ENCODE data around the gene ZNF616.

The ZNF616 gene

DNA sequence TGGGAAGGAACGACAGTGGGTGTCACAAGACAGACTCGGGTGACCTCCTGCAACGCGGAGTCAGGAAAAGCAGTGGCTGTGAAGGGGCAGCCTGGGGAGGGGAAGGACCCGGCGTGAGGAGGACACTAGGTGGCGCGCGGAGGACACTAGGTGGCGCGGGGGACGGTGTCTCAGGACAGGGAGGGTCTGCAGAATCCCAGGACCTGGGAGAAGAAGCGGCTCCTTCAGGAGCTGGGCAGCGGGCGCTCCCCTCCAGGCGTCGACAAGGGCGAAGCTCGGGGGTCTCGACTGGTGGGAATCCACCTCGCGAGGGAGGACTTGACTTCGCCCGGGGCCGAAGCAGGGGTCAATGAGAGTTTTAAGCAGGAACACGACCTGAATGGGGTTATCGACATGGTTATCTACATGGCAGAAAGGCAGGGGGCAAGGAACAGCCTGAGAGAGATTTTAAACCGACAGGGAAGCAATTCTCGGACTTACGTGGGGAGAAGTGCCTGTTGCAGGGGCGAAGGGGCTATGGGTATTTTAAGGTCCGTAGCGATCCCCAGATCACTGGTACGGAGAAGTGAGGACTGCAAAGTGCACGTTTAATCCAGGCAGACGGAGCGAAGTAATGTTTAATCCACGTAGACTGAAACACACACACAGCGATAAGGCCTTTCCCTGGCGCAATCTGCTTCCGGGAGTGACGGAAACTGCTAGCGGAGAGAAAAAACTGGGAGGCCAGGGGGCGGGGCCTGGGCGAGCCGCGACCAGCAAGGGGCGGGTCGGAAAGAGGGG lies at the start of gene ZNF616:
TSS of gene ZNF616 (minus strand) at position 687 of the 780 bp plus-strand sequence. CDS start 9,426 bp downstream, outside the sequence.
- DNase-seq (ENCODE audit: low spot score): peak; percentile 77

DNA sequence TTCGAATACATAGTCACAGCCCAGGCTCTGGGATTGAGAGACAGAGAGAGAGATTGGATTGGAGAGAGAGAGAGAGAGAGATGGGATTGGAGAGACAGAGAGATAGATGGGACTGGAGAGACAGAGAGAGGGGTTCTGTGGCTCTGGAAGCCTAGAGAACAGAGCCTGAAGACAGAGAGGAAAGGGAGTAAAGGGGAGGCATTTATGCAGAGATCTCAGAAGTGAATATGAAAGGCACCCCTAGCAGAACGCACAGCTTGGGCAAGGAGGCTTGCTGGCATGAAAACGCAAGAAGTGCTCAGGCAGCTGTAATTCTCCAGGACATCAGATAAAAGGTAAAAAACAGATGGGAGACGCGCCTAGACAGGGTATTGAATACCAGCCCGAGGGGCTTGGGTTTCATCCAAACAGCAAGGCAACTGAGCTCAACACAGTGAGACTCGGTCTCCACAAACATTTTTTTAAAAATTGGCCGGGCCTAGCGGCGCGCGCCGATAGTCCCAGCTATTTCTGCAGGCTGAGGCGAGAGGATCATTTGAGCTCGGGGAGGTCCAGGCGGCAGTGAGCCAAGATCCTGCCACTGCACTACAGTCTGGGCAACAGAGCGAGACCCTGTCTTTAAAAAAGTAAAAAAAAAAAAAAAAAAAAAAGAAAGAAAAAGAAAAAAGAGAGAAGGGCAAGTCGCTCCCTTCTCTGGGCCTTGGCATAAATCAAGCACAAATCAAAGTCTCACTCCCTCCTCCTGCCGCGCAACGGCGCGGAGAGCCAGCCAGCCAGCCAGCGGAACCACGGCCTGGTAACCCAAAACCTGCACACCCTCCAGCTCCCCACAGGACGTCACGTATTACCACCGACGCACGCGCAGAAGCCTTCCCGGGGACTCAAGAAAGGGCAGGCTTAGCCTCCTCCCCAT lies 49.3 kb upstream of the ZNF616 start:
- DNase-seq (ENCODE audit: low spot score): no peak

DNA sequence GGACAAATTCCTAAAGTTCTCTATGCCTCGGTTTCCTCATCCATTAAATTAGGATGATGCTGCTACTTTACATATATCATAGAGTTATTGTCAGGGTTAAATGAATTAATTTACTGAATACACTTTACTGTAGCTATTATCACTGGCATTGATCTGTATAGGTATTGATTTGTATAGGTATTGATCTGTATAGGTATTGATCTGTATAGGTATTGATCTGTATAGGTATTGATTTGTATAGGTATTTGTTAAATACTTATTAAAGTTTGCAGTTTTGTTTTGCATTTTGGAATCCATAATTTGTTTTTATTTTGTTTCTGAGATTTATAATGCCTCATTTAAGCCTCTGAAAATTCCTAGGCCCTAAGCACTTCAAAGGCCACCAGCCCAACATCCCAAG lies 47.7 kb upstream of the ZNF616 start:
- DNase-seq (ENCODE audit: low spot score): no peak

DNA sequence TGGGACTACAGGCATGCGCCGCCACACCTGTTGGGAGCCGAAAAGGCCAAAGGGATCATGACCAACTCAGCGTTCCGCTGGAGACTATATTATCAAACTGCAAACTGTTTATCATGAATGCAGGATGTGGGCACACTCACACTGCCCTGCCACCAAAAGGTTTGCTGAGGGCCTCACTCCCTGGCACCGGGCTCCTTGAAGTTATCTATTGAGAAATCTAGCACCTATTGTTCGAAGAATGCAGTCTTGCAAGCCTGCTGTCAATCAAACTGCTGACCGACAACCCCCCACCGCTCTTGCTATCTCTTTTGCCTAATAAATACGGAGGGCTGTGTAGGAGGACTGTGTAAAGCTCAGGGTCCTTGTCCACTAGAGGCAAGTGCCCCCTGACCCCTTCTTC lies 36.8 kb upstream of the ZNF616 start:
- DNase-seq (ENCODE audit: low spot score): no peak

DNA sequence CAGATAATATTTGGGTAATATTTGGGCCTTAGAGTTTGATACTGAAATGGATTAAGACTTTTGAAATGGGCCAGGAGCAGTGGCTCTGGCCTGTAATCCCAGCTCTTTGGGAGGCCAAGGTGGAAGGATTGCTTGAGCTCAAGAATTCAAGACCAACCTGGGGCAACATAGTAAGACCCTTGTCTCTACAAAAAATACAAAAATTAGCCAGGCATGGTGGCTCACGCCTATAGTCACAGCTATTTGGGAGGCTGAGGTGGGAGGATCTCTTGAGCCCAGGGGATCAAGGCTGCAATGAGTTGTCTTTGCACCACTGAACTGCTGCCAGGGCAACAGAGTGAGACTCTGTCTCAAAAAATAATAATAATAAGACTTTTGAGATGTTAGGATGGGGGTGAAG lies 32.6 kb upstream of the ZNF616 start:
- no peak for DNase-seq (ENCODE audit: low spot score)

DNA sequence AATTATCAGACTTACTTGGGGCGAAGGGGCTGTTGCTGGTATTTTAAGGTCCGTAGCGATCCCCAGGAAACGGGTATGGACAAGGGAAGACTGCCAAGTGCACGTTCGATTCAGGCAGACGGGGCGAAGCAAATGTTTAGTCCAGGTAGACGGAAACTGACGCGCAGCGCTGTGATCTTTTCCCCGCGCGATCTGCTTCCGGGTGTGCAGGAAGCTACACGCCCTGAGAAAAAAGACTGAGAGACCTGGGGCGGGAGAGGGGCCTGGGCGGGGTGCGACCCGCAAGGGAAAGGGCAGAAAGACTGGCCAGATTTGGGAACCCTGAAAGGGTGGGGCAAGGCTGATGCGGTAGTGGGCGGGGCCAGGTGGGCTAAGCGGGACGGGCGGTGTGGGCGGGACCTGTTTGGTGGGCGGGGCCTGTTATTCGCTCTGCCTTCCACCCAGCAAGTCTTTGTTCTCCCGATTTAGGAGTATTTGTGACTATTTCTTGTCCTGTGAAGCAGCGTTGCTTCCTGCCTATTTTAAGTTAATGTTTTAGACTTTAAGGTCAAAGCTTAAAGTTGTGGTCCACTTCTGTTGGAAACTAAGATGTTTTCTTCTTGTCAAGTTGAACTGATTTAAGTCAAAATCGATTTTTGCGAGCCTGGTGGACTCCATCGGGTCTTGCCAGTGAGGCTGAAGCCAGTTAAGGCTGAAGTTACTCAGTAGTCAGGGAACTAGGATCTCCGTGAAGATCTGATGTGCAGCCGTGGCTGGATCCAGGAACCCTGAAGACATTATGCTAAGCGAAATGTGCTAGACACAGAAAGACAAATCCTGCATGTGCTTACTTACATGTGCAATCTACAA lies 31.8 kb upstream of the ZNF616 start, which contains the start of gene ZNF836:
TSS of gene ZNF836 (minus strand) at position 301 of the 849 bp plus-strand sequence. CDS start 3,549 bp downstream, outside the sequence.
- DNase-seq (ENCODE audit: low spot score): peak; percentile 95

DNA sequence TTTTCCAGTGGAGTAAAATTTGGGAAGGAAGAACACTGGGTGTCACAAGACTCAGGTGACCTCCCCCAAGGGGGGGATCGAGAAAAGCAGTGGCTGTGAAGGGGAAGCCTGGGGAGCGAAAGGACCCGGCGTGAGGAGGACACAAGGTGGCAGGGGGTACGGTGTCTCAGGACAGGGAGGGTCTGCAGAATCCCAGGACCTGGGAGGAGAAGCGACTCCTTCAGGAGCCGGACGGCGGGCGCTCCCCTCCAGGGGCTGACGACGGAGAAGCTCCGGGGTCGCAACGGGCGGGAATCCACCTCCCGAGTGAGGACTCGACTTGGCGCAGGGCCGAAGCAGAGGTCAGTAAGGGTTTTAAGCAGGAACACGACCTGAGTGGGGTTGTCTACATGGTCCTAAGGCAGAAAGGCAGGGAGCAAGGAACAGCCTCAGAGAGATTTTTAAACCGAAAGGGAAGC lies 31.2 kb upstream of the ZNF616 start:
- DNase-seq (ENCODE audit: low spot score): no peak

DNA sequence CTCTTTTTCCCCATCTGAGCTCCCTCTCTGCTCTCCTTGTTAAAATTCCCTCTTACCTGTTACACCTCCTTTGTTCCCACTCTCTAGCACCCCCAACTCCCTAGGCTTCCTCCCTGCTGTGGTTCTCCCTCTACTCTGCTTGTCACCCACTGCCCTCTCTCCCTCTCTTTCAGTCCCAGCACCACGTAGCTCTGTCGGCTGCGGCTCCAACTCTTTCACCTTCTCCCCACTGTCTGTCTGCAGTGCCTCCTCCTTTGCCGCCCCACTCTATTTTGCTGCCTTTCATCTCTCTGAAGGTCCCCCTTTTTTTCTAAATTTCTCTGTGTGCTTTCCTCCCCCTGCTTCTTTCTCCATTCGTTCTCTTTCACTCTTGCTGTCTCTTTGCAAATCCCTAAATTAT lies 30.6 kb upstream of the ZNF616 start:
- no peak for DNase-seq (ENCODE audit: low spot score)

DNA sequence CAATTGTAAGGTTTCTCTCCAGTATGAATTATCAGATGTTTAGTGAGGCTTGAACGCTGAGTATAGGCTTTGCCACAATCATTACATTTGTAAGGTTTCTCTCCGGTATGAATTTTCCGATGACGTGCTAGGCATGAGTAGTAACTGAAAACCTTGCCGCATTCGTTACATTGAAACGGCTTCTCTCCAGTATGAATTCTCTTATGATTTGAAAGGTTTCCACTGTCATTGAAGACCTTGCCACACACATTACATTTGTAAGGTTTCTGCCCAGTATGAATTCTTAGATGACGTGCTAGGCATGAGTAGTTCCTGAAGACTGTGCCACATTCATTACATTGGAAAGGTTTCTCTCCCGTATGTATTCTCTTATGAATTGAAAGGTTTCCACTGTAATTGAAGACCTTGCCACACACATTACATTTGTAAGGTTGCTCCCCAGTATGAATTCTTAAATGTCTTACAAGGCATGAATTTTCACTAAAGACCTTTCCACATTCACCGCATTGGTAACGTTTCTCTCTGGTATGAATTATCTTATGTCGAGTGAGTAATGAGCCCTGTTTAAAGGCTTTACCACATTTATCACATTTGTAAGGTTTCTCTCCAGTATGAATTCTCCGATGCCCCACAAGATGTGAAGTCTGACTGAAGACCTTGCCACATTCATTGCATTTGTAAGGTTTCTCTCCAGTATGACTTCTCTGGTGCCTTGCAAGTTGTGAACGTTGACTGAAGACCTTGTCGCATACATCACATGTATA lies 16.0 kb upstream of the ZNF616 start:
- DNase-seq (ENCODE audit: low spot score): no peak

DNA sequence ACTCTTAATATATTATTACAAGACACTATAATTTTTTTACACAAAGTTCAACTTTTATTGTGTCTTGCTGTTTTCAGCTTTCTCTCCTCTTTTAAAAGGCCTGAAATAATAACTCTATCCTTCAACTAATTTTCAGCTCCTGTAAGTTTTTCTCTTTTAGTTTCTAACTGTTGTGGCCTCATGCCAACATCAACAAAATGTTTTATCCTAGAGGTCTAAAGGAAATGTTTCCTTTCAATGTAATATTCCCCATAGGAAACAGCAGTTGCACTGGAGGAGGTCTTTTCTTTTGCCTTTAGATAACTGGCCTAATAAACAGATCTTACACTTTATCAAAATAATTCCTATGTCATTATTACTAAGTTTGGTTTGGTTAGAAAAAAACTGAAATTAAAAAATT lies 8.5 kb upstream of the ZNF616 start:
- no peak for DNase-seq (ENCODE audit: low spot score)

DNA sequence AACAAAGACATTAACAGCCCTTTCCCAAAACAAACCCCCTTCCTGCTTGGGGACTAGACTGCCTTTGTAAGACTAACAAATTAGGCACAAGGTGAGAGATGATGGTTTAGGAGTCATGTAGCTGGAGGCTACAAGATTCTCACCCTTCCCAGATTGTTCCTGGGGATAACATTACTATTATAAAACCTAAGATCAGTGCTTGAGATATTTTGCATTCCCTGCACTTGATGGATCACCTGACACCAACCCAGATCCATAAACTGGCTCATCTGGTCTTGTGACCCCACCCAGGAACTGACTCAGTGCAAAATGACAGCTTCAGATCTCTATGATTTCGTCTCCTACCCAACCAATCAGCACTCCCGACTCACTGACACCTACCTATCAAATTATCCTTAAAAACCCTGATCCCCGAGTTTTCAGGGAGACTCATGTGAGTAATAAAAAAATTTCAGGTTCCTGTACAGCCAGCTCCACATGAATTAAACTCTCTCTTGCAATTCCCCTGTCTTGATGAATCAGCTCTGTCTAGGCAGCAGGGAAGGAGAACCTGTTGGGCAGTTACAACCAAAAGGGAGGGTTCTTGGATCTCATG lies 2.4 kb upstream of the ZNF616 start:
- DNase-seq (ENCODE audit: low spot score): no peak

DNA sequence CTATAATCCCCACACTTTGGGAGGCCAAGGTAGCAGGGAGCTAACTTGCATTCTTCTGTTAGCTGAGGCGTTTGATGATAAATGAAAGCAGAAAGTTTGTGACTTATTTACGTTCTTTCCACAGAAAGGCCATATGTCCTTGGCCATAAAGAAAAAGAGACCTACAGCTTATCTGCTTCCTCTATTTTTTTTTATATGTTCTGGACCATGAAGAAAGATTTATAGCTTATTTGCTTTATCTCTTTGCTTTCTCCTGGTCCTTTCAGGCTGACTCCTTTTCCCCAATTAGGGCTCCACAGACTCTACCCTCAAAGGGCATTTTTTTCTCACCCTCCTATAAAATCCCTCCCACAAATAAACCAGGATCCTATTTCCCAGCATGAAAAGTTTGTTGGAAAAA lies 1.5 kb upstream of the ZNF616 start:
- DNase-seq (ENCODE audit: low spot score): no peak

DNA sequence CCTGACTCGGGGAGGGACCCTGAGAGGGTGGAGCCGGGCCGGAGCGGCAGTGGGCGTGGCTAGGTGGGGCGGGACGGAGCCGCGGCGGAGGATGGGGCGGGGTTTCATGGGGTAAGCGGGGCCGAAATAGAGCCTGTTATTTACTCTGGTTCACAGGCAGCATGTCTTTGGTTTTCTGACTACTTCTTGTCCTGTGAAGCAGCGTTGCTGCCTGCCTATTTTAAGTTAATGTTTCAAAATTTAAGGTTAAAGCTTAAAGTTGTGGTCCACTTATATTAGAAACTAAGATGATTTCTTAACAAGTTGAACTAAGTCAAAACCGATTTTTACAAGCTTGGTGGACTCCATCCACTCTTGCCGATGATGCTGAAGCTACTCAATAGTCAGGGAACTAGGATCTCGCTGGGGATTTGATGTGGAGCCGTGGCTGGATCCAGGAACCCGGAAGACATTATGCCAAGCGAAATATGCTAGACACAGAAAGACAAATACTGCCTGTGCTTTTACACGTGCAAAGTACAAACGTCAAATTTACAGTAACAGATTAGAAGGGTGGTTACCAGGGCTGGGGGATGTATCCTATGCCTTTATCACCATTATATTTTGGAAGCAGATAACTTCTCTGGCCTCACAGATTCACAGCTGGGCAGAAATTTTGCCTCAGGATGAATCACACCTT lies 433 bp upstream of the ZNF616 start:
- DNase-seq (ENCODE audit: low spot score): peak; percentile 97

DNA sequence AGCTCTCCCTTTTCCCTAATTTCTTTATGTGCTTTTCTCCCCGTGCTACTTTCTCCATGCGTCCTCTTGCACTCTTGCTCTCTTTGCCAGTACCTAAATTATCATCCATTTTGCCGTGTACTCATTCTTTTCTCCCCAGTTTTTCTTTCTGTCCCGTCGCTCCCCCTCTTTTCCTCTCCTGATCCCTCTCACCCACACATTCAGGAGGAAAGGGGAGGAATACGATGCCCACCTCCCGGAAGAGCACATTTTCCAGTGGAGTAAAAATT lies 821 bp downstream of the ZNF616 start:
- no peak for DNase-seq (ENCODE audit: low spot score)

DNA sequence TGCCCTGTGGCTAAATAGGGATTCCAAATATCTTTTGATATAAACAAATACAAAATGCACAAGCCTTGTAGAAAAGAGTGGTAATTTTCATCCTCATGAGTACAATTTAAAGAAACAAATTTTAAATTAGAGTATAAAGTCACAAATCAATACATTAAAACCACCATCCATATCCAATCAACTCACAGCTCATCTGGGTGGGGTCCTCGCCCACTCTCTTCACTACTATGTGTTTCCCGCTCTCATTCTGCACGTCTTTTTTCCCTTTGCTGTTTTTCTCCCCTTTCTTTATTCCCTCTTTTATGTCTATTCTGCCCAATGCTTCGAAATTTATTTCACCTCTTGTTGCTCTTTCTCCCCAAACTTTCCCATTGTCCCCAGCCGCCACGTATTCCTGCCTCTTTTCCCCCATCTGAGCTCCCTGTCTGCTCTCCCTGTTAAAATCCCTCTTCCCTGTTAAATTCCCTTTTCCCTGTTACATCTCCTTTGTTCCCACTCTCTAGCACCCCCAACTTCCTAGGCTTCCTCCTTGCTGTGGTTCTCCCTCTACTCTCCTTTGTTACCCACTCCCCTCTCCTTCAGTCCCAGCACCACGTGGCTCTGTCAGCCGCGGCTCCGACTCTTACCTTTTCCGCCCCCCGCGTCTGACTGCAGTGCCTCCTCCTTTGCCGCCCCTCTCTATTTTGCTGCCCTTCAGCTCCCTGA lies 1.3 kb downstream of the ZNF616 start:
- DNase-seq (ENCODE audit: low spot score): no peak

DNA sequence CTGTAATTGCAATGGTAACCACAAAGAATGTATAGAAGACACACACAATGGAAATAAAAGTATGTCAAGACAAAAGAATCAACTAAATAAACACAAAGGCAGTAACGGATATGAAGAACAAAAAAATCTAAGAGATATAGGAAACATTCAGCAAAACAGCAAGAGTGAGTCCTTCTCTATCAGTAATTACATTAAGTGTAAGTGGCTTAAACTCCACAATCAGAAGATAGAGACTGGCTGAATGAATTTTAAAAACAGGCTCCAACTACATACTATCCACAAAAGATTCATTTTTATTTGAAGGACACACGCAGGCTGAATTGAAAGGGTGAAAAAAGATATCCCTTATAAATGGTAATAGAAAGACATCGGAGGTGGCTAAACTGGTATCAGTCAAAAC lies 19.5 kb downstream of the ZNF616 start:
- no peak for DNase-seq (ENCODE audit: low spot score)

DNA sequence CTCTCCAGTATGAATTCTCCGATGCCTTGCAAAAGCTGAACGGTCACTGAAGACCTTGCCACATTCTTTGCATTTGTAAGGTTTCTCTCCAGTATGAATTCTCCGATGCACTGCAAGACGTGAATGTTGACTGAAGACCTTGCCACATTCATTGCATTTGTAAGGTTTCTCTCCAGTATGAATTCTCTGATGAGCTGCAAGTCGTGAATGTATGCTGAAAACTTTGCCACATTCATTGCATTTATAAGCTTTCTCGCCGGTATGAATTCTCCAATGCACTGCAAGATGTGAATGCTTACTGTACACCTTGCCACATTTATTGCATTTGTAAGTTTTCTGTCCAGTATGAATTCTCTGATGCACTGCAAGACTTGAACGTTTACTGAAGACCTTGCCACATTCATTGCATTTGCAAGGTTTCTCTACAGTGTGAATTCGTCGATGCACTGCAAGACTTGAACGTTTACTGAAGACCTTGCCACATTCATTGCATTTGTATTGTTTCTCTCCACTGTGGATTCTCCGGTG lies 24.1 kb downstream of the ZNF616 start:
- no peak for DNase-seq (ENCODE audit: low spot score)

DNA sequence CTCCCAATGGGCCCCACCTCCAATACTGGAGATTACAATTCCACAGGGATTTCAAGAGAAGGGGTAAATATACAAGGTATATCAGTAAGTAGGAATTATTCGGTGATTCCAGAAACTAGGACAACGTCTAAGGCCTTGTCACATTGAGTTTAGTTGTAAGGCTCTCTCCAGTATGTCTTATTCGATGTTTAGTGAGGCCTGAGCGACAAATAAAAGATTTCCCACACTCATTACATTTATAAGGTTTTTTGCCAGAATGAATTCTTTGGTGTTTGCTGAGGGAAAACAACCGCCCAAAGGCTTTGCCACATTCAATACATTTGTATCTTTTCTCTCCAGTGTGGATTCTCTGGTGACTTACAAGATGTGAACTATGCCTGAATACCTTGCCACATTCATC lies 25.0 kb downstream of the ZNF616 start:
- no peak for DNase-seq (ENCODE audit: low spot score)

DNA sequence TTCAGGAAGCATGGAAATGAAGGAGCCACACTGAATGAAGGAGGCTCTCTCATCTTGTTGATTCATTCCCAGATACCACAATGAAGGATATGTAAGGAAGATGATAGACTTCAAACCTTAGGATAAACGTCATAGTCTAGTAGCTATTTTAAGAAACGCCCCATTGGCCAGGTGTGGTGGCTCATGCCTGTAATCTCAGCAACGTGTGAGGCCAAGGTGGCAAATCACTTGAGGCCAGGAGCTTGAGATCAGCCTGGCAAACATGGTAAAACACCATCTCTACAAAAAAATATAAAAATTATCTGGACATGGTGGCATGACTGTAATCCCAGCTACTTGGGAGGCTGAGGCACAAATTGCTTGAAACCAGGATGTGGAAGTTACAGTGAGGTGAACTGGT lies 27.1 kb downstream of the ZNF616 start:
- no peak for DNase-seq (ENCODE audit: low spot score)

DNA sequence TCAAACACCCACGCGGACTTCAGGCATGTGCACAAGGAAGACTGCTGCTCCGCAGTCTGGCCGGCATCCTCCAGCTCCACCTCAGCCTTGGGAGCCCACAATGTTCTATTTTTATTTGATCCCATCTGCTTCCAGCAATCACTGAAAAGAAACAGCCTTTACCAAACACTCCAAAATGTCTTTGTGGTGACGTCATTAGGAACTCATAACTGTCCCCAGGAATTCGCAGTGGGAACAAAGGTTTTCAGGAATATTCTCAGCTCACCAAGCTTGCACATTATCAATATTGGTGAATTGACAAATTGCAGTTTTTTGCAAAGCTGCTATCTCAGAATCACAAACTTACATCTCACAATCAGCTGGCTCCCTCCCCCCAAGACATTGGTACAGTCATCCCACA lies 29.0 kb downstream of the ZNF616 start:
- DNase-seq (ENCODE audit: low spot score): no peak

All from CD4-positive, alpha-beta T cell treated with Interleukin-6 at 100 ng/mL for 8 hours (primary cell).